Liver (tissue), 9 donors: ENCODE data around the gene SPDYA. TPM values are rescaled to one million over a fixed set of nuclear protein-coding genes. Genes with fewer than 3 reads are reported as not detected.

Source experiments
- DNase-seq: peaks from one replicate; pipeline ENCODE4 v3.0.0-alpha.2; 2017; ENCODE audit warnings: low spot score
- H3K27ac ChIP-seq, 2 donors: one replicate each; pipeline ENCODE4 v1.7.0; 2013; ENCODE audit warnings: inconsistent platforms in 2 of 2, low read length in 2 of 2, control low read depth in 1 of 2, low read depth in 1 of 2, mild to moderate bottlenecking in 1 of 2
- H3K27me3 ChIP-seq, 4 donors: one replicate each; pipeline versions ENCODE4 v1.6.1 to v1.7.0; 2013; ENCODE audit warnings: low read length in 3 of 4, inconsistent platforms in 1 of 4, mild to moderate bottlenecking in 1 of 4, moderate library complexity in 1 of 4; ENCODE audit not compliant: control insufficient read depth in 4 of 4, insufficient read depth in 4 of 4
- H3K36me3 ChIP-seq, 4 donors: one replicate each; pipeline versions ENCODE4 v1.6.1 to v1.7.0; 2013; ENCODE audit warnings: low read length in 3 of 4, mild to moderate bottlenecking in 3 of 4, low read depth in 1 of 4, moderate library complexity in 1 of 4; ENCODE audit not compliant: control insufficient read depth in 4 of 4, insufficient read depth in 3 of 4
- H3K4me1 ChIP-seq, 4 donors: one replicate each; pipeline versions ENCODE4 v1.6.1 to v1.7.0; 2013; ENCODE audit warnings: low read length in 3 of 4, mild to moderate bottlenecking in 3 of 4, moderate library complexity in 1 of 4; ENCODE audit not compliant: control insufficient read depth in 4 of 4, insufficient read depth in 4 of 4
- H3K4me3 ChIP-seq, 3 donors: one replicate each; pipeline versions ENCODE4 v1.6.1 to v1.7.0; 2013; ENCODE audit warnings: low read length in 3 of 3, control low read depth in 1 of 3, low read depth in 1 of 3, mild to moderate bottlenecking in 1 of 3
- H3K9ac ChIP-seq, 2 donors: one replicate each; pipeline ENCODE4 v1.7.0; 2013; ENCODE audit warnings: low read length in 2 of 2, mild to moderate bottlenecking in 2 of 2, moderate library complexity in 2 of 2, control low read depth in 1 of 2, low read depth in 1 of 2
- H3K9me3 ChIP-seq, 4 donors: one replicate each; pipeline versions ENCODE4 v1.6.1 to v1.7.0; 2013; ENCODE audit warnings: low read length in 3 of 4; ENCODE audit not compliant: control insufficient read depth in 4 of 4
- EGR1 ChIP-seq, 2 donors: IDR thresholded peaks; 2 replicates each; pipeline ENCODE4 v1.6.1; 2016 to 2018; ENCODE audit warnings: antibody characterized with exemption in 2 of 2, low read depth in 2 of 2
- FOXA1 ChIP-seq: IDR thresholded peaks from 2 replicates; pipeline ENCODE4 v1.6.1; 2016; ENCODE audit warnings: antibody characterized with exemption
- FOXA2 ChIP-seq: IDR thresholded peaks from 2 replicates; pipeline ENCODE4 v1.6.1; 2016; ENCODE audit warnings: antibody characterized with exemption
- GABPA ChIP-seq, 2 donors: IDR thresholded peaks in 1 of 2; conservative IDR thresholded peaks in 1 of 2; 2 replicates each; pipeline ENCODE4 v1.6.1; 2016; ENCODE audit warnings: antibody characterized with exemption in 2 of 2, mild to moderate bottlenecking in 1 of 2, moderate library complexity in 1 of 2
- HNF4A ChIP-seq, 2 donors: conservative IDR thresholded peaks; 2 replicates each; pipeline ENCODE4 v1.6.1; 2016; ENCODE audit warnings: antibody characterized with exemption in 2 of 2, mild to moderate bottlenecking in 2 of 2
- HNF4G ChIP-seq: IDR thresholded peaks from 2 replicates; pipeline ENCODE4 v1.6.1; 2016; ENCODE audit warnings: antibody characterized with exemption
- JUND ChIP-seq, 2 donors: IDR thresholded peaks; 2 replicates each; pipeline ENCODE4 v1.6.1; 2016; ENCODE audit warnings: antibody characterized with exemption in 2 of 2
- RAD21 ChIP-seq, 2 donors: IDR thresholded peaks; 2 replicates each; pipeline ENCODE4 v1.6.1; 2016; ENCODE audit warnings: antibody characterized with exemption in 2 of 2, mild to moderate bottlenecking in 2 of 2
- RXRA ChIP-seq, 2 donors: IDR thresholded peaks; 2 replicates each; pipeline ENCODE4 v1.6.1; 2017 to 2018; ENCODE audit warnings: antibody characterized with exemption in 2 of 2, mild to moderate bottlenecking in 1 of 2
- SP1 ChIP-seq: IDR thresholded peaks from 2 replicates; pipeline ENCODE4 v1.6.1; 2018; ENCODE audit warnings: antibody characterized with exemption, mild to moderate bottlenecking
- TAF1 ChIP-seq: conservative IDR thresholded peaks from 2 replicates; pipeline ENCODE4 v1.6.1; 2016; ENCODE audit warnings: antibody characterized with exemption, mild to moderate bottlenecking
- YY1 ChIP-seq: IDR thresholded peaks from 2 replicates; pipeline ENCODE4 v1.6.1; 2016; ENCODE audit warnings: antibody characterized with exemption, mild to moderate bottlenecking
- WGBS: extraction: QIAGEN DNeasy Blood & Tissue Kit; methylation state at CpG from one replicate; pipeline ENCODE4 v1.1.7; 2013; 5-methylcytosine and 5-hydroxymethylcytosine counted together
- polyA plus RNA-seq, 2 donors: library from polyadenylated mRNA; stranded (reverse) in 1 of 2; unstranded in 1 of 2; fragments of 200-250 nt in 1 of 2; fragments of >200 nt in 1 of 2; fragmentation: Nextera tagmentation in 1 of 2; extraction: Ambion mirVana in 1 of 2; gene quantifications; one replicate each; pipeline versions ENCODE4 v1.2.1 to v1.2.3, GENCODE V29; 2013 to 2015
- total RNA-seq, 2 donors: library from RNA; depleted of rRNA; stranded (reverse); fragments of >200 nt; gene quantifications; one replicate each; pipeline ENCODE4 v1.2.3, GENCODE V29; 2014
- TF ChIP-seq, protein P1 (sequence below): IDR thresholded peaks from 2 replicates; pipeline ENCODE4 v1.6.1; 2016; ENCODE audit warnings: antibody characterized with exemption
- TF ChIP-seq, protein P2 (sequence below): fragments of 150-350 bp; IDR thresholded peaks from 2 replicates; pipeline ENCODE4 v1.5.1; 2017; ENCODE audit warnings: improper control_type of control experiment, low read depth, low read length; ENCODE audit not compliant: missing input control
- TF ChIP-seq, protein P3 (sequence below): IDR thresholded peaks from 2 replicates; pipeline ENCODE4 v1.6.1; 2016; ENCODE audit warnings: antibody characterized with exemption, mild to moderate bottlenecking
- TF ChIP-seq, protein P4 (sequence below): IDR thresholded peaks from 2 replicates; pipeline ENCODE4 v1.6.1; 2016; ENCODE audit warnings: antibody characterized with exemption
- donor health status: healthy.
- donor health status: healthy.
- donor health status: healthy.
- donor health status: healthy.
- donor health status: healthy.

The SPDYA gene
- total and polyA plus RNA-seq, 4 donors, result 0.14 to 0.67 (median 0.49) TPM; not detected in 1

DNA sequence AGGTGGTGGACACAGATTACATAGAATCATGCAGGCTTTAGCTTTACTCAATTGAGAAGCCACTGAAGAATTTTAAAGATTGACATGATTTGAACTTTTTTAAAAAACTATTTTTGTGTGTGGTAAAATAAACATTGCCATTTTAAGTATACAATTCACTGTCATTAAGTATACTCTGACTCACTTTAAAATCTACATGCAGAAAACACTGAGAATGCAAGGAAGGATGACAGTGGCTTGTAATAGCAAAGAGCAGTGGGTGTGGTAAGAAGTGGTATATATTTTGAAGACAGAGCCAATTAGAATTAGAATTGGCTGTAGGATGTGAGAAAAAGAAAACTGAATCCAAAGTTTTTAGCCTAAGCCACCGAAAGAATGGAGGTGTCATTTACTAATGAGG is 44.6 kb downstream of the SPDYA start (continued):
- no peak for TF ChIP-seq SP1
- TF ChIP-seq, protein P1, sequence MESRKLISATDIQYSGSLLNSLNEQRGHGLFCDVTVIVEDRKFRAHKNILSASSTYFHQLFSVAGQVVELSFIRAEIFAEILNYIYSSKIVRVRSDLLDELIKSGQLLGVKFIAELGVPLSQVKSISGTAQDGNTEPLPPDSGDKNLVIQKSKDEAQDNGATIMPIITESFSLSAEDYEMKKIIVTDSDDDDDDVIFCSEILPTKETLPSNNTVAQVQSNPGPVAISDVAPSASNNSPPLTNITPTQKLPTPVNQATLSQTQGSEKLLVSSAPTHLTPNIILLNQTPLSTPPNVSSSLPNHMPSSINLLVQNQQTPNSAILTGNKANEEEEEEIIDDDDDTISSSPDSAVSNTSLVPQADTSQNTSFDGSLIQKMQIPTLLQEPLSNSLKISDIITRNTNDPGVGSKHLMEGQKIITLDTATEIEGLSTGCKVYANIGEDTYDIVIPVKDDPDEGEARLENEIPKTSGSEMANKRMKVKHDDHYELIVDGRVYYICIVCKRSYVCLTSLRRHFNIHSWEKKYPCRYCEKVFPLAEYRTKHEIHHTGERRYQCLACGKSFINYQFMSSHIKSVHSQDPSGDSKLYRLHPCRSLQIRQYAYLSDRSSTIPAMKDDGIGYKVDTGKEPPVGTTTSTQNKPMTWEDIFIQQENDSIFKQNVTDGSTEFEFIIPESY, result no peak

DNA sequence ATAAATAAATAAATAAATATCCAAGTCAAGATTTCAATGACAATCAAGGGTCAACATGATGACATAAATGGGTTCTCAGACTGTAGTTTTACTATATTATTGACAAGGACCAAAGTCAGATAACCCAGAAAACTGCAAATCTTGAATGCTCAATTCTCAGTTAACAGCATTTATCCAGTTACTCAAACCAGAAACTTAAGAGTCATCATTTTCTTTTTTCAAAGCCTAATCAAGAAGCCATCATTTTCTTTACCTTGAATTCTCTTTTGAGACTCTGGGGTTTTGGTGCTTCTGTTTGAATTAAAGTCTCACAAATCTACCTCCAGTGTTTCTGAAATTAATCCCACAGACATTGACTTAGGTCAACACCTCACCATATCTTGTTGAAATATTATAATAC is 45.3 kb downstream of the SPDYA start:
- Histone ChIP-seq H3K9ac (no peak overlapping the region), H3K9me3 (no peaks in the 10 kb centered on the region), H3K27me3 (no peaks in the 10 kb centered on the region), H3K4me1 (no peaks in the 10 kb centered on the region), H3K27ac (no peak overlapping the region), H3K4me3 (no peak overlapping the region), H3K36me3 (peaks cover 2 to 12% (median 6%) of the 10 kb centered on the region in 4 donors)
- DNase-seq, result no peak
- TF ChIP-seq RXRA (IDR thresholded peaks at IDR 0.05) (no peak), TAF1 (no peak), RAD21 (IDR thresholded peaks at IDR 0.05) (no peak)
- TF ChIP-seq, protein P2, sequence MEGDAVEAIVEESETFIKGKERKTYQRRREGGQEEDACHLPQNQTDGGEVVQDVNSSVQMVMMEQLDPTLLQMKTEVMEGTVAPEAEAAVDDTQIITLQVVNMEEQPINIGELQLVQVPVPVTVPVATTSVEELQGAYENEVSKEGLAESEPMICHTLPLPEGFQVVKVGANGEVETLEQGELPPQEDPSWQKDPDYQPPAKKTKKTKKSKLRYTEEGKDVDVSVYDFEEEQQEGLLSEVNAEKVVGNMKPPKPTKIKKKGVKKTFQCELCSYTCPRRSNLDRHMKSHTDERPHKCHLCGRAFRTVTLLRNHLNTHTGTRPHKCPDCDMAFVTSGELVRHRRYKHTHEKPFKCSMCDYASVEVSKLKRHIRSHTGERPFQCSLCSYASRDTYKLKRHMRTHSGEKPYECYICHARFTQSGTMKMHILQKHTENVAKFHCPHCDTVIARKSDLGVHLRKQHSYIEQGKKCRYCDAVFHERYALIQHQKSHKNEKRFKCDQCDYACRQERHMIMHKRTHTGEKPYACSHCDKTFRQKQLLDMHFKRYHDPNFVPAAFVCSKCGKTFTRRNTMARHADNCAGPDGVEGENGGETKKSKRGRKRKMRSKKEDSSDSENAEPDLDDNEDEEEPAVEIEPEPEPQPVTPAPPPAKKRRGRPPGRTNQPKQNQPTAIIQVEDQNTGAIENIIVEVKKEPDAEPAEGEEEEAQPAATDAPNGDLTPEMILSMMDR, result no peak
- TF ChIP-seq, protein P3, sequence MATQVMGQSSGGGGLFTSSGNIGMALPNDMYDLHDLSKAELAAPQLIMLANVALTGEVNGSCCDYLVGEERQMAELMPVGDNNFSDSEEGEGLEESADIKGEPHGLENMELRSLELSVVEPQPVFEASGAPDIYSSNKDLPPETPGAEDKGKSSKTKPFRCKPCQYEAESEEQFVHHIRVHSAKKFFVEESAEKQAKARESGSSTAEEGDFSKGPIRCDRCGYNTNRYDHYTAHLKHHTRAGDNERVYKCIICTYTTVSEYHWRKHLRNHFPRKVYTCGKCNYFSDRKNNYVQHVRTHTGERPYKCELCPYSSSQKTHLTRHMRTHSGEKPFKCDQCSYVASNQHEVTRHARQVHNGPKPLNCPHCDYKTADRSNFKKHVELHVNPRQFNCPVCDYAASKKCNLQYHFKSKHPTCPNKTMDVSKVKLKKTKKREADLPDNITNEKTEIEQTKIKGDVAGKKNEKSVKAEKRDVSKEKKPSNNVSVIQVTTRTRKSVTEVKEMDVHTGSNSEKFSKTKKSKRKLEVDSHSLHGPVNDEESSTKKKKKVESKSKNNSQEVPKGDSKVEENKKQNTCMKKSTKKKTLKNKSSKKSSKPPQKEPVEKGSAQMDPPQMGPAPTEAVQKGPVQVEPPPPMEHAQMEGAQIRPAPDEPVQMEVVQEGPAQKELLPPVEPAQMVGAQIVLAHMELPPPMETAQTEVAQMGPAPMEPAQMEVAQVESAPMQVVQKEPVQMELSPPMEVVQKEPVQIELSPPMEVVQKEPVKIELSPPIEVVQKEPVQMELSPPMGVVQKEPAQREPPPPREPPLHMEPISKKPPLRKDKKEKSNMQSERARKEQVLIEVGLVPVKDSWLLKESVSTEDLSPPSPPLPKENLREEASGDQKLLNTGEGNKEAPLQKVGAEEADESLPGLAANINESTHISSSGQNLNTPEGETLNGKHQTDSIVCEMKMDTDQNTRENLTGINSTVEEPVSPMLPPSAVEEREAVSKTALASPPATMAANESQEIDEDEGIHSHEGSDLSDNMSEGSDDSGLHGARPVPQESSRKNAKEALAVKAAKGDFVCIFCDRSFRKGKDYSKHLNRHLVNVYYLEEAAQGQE, result no peak
- TF ChIP-seq, protein P4, sequence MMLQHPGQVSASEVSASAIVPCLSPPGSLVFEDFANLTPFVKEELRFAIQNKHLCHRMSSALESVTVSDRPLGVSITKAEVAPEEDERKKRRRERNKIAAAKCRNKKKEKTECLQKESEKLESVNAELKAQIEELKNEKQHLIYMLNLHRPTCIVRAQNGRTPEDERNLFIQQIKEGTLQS, result no peak

DNA sequence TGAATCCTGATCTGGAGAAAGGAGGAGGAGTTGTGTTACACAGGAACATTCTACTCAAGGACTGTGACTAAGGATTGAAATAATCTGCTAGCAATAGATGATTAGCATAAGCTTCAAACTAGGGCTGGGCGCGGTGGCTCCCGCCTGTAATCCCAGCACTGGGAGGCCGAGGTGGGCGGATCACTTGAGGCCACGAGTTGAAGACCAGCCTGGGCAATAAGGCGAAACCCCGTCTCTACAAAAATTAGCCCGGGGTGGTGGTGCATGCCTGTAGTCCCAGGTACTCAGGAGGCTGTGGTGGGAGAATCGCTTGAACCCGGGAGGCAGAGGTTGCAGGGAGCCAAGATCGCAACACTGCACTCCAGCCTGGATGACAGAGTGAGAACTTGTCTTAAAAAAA is 58.0 kb downstream of the SPDYA start:
- 86% methylated on average over 12 of the region's 12 CpGs for WGBS
- H3K36me3 ChIP-seq, result peaks cover 0 to 5% (median 4%) of the 10 kb centered on the region in 4 donors
- H3K27ac ChIP-seq, result no peak overlapping the region
- peaks cover 0 to 24% (median 21%) of the 10 kb centered on the region in 4 donors for H3K4me1 ChIP-seq
- no peak overlapping the region for H3K4me3 ChIP-seq
- H3K27me3 ChIP-seq, result no peaks in the 10 kb centered on the region
- no peak for DNase-seq
- H3K9me3 ChIP-seq, result no peaks in the 10 kb centered on the region
- no peak overlapping the region for H3K9ac ChIP-seq
- TF ChIP-seq EGR1 (IDR thresholded peaks at IDR 0.05; ENCODE audit: low read depth in 2 of 2), result no peak
- TF ChIP-seq, protein P1, result no peak
- no peak for TF ChIP-seq FOXA2
- no peak for TF ChIP-seq RXRA (IDR thresholded peaks at IDR 0.05)
- no peak for TF ChIP-seq YY1
- no peak for TF ChIP-seq HNF4G
- TF ChIP-seq HNF4A (conservative IDR thresholded peaks at IDR 0.05), result no peak
- TF ChIP-seq JUND (IDR thresholded peaks at IDR 0.05), result no peak
- no peak for TF ChIP-seq FOXA1
- TF ChIP-seq, protein P2, result no peak
- TF ChIP-seq SP1, result no peak
- TF ChIP-seq GABPA (IDR thresholded peaks at IDR 0.05 in 1 of 2, conservative IDR thresholded peaks at IDR 0.05 in 1 of 2), result no peak
- no peak for TF ChIP-seq RAD21 (IDR thresholded peaks at IDR 0.05)
